Fibroblast of the conjunctiva (primary cell): ENCODE measurements around the gene NUDT3.
"Not testable (repeated sequence)": the region's sequence is repeated elsewhere in the genome, so short reads cannot be mapped to it uniquely, and the experiment has no call there.

Source experiments
- DNase-seq: peaks from one replicate; pipeline ENCODE4 v3.0.0-alpha.2; 2010; ENCODE audit warnings: low read depth

The NUDT3 gene

DNA sequence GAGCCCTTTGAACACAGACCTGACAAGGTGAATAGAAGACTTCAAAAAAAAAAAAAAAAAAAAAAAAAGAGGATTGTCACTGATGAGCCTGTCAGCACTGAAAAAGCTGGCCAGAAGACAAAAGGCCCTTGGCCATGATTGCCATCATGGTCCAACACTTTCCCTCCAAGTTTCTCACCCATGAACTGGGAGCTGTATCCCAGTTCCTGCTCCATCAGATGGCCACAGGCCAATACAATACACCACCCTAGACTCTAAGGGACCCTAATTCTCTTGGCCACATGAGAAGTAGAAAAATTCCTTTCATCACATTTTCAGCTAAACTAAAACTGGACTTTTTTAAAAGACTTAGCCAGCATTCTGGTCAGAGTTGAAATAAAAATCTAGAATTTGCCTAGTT, 50.2 kb downstream of the NUDT3 start:
- no peak for DNase-seq

DNA sequence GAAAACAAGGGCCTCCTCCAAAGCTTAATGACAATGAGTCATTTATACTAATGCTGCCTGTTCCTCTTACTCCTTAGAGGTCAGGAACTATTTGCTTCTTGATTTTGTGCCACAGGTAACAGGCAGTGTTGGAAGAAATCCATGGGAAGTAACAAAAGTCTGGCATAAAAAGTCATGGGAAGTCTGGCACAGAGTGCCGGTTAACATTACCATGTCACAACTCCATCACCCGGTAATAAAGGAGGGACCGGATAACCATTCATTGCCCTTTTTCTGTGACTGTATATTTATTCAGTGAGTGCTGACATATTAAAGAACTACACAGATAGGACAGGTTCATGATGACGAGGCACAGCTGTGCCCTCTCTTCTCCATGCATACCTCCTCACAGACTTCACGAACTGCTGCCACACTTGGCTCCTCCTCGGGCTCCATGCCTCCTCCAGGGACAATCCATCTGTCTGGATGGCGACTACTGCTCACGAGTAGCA, 50.9 kb downstream of the NUDT3 start:
- no peak for DNase-seq

DNA sequence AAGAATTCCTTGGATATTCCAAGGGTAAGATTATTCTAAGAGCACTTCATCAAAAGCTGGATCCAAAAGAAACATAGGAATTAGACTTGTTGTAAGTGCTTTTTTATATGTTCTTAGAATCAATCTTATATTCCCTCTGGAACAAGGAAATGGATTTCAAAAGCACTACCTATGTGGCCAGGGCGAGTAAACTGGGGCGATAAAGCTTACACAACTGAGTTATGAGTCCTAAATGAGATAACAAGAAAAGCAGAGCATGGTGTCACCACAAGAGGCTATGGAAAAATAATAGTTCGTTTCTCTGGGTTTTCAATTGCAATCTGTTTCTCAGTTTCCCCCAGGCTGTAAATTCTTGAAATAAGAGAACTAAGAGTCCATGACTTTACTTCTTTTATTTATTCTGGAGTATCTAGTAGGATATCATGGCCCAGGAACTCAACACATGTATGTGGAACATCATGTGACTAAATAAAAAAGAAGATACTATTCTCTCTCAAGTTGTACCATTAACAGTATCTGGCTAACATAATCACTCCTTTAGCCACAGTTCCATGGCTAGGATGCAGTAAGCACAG, 51.5 kb downstream of the NUDT3 start:
- no peak for DNase-seq

DNA sequence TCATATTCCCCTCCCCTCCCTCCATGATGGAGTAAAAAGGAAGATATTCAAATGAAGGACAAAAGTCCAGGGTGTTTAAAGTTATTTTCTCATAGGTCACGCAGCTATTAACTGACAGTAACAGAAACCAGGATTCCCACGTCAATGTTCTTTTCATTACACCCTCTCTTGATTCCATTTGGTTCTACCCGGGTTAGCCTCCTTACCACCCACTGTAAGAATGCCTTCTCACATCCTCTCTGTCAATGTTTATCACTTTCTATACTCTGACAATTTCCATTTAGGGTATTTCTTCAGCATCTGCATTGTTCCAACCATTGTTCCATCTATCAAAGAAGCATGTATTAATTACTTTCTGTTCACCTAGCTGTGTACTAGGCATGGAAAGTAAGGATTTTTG, 52.1 kb downstream of the NUDT3 start:
- no peak for DNase-seq

DNA sequence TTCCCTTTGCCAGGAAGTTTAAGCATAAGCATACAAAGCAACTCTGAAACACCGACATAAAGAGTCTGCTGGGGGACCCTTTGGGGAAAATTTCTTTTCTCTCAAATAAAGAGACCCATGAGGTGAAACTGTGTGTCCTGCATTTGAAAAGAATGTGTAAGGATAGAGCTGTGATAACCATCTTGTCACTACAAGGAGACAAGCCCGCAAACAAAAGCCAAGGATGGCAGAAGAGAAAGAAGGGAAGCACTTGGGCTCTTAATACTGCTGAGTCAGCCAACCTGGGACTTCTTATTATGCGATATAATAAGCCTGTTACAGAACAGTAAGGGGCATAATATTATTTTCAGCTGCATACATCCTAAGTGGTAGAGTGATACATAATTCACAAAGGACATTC, 52.5 kb downstream of the NUDT3 start:
- no peak for DNase-seq

DNA sequence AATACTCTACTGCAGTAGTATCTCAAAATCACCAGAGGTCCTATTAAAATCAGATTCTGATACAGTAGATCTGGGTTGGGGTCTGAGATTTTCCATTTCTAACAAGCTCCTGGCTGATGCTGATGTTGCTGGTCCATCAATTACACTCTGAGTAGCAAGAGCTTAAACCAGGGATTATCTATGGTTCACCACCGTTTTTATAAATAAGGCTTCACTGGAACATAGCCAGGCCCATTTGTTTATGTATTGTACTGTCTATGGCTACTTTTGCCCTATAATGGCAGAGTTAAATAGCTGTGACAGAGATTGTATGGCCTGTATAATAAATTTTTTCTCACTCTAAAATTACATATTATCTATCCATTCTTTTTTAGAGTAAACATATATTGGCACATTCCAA, 53.0 kb downstream of the NUDT3 start:
- no peak for DNase-seq

DNA sequence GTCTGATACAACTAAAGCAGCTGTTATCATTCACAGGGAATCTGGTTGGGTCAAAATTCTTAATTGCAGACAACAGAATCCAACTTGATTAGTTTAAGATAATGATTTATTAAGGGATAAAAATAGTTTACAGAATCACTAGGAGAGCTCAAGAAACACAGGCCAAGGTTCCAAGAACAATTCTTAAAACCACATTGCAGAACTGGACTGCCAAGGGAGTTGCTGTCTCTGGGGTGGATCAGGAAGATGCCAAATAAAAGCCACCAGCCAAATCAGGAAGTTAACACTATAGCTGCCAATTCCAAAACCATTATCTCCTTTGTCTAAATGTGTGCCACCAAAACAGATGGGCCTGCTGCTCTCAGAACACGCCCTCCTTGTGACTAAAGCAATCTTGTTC, 53.7 kb downstream of the NUDT3 start:
- no peak for DNase-seq

DNA sequence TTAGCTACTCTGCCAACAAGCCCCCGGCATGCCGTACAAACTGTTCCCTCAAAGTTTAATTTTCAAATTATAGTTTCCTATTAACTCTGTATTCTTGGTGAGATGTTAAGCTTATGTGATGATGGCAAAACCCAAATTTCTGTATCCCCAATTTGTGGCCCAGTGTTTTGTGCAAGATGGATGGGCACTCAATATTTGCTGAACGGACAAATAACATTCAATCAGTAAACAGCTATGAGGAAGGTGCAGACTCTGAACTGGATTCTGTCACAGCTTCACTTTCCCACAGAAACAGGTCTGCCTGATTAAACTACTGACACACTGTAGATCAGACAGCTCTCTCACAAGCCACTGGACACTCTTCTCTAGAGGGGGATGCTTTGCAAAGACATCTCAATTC, 54.1 kb downstream of the NUDT3 start:
- no peak for DNase-seq

DNA sequence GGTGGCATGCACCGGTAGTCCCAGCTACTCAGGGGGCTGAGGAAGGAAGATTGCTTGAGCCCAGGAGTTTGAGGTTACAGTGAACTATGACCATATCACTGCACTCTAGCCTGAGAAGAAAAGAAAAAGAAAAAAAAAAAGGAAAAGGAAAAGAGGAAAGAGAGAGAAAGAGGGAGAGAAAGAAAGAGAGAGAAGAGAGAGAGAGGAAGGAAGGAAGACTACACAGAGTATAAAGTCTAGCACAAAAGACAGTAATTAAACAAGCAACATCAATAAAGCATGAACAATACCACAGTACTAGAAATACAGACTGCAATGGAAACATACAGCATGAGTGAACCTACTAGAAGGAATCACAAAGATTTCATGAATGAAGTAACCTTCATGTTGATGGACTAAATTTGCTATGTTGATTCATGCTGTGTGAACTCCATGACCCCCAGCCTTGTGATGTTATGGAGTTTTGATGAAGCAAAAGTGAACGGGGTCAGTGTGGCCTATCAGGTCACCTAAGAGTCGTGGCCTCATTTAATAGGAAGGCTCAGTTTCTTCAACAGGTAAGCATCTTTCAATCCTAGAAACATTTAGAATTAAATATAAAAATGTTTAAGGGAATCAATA, 57.6 kb downstream of the NUDT3 start:
- no peak for DNase-seq

DNA sequence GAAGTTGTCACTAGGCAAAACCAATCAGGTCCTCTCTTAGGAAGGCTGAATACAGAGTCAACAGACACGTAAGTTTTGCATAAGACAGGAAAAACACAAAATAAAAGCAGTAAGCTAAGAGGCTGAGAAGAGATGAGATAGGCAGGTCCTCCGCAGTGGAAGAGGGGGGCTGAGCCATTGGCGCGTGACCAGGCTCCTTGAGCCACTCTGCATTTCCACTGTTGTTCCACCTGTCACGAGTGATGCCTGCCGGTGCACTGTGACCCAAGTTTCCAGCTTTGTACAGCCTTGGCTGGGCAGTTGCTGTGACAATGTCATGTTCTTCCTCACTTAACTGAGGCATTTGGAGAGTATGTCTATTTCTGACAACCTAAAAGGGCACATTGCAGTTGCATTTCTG, 58.6 kb downstream of the NUDT3 start:
- no peak for DNase-seq

DNA sequence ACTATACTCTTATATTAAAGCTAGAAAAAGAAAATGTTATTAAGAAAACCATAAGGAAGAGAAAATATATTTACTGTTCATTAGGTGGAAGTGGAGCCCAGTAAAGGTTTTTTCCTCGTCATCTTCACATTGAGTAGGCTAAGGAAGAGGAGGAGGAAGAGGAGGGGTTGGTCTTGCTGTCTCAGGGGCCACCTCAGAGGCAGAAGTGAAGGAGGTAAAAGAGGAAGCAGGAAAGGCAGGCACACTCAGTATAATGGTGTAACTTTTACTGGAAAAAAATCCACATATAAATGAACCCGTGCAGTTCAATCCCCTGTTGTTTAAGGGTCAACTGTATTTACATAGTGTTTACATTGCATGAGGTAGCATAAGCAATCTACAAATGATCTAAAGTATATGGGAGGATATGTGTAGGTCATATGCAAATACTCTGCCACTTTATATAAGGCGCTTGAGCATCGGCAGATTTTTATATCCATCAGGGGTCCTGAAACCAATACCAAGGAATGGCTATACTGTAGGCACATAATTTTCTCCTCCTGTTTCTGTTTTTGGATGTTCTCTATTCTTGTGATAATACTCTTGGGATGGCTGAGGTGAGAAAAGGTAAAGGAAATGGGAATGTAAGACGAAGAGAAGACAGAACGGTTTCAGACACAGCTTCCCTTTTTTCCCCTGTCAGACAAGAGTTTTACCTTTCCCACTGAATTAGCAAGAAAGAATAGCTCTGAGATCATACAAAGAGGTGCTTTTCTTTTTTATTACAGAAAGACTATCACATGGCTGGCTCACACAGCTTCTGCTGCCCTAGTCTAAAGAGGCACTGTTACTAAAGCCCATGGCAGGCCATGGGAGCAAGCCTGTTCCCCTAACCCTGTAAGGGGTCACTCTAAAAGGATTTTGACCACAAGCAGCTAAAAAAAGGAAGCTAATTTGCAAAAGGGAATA, 59.9 kb downstream of the NUDT3 start:
- DNase-seq, result no peak

DNA sequence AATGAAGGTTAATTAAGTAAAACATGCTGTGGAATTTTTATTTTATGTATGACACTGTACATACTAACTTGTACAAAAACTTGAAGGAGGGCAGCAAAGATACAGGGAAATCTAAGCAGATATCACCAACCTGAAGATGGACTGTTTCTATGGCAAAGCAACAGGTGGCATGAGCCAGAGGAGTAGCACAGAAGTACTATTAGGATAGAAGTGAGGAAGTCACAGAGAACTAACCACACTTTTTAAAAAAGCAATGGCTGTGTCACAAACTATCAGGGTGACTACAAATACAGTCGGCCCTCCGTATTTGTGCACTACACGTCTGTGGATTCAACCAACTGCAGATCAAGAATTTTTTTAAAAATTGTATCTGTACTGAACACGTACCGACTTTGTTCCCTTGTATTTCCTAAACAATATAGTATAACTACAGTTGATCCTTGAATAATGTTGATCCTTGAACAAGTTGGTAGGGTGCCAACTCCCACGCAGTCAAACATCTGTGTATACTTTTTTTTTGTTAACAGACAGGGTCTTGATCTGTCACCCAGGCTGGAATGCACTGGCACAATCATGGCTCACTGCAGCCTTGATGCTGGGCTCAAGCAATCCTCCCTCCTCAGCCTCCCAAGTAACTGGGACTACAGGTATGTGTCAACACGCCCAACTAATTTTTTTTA, 61.0 kb downstream of the NUDT3 start:
- DNase-seq, result no peak

DNA sequence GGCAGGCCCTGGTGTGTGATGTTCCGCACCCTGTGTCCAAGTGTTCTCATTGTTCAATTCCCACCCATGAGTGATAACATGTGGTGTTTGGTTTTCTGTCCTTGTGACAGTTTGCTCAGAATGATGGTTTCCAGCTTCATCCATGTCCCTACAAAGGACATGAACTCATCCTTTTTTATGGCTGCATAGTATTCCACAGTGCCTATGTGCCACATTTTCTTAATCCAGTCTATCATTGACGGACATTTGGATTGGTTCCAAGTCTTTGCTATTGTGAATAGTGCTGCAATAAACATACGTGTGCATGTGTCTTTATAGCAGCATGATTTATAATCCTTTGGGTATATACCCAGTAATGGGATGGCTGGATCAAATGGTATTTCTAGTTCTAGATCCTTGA, 62.7 kb downstream of the NUDT3 start:
- DNase-seq, result not testable (repeated sequence)

DNA sequence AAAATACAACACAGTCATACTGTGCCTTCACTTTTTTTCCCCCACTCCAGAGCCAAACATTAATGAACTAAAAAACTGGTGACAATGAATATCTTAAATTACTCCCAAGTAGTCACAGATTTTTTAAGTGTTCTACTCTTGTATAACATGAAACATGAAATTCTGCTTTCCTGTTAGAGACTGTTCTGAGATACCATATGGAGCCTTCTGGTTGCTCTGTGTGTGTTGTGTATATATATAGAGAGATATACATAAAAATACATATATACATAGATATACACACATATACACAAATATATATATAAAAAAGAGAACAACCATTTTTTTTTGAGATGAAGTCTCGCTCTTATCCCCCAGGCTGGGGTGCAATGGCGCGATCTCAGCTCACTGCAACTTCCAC, 63.5 kb downstream of the NUDT3 start:
- DNase-seq, result no peak

DNA sequence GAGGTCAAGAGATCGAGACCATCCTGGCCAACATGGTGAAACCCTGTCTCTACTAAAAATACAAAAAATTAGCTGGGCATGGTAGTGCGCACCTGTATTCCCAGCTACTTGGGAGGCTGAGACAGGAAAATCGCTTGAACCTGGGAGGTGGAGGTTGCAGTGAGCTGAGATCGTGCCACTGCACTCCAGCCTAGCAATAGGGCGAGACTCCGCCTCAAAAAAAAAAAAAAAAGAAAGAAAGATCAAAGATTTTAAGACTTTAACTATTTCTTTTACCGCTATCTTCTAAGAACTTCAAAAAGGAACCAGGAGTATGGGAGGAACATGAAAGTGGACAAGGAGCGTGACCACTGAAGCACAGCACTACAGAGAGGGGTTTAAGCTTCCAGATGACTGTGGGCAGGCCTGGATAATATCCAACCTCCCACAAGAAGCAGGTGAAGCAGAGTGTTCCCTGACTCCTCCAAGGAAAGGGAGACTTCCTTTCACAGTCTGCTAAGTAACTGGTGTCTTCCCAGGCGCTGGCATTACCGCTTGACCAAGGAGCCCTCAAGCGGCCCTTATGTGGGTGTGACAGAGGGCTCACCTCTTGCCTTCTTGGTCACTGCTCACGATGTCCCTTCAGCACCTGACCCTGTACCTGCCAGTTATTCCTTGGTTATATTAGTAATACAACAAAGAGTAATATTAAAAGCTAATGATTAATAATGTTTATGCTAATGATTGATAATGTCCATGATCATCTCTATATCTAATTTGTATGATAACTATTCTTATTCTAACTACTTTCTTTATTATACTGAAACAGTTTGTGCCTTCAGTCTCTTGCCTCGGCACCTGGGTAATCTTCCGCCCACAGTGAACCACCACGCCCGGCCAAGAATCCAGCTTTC, 64.9 kb downstream of the NUDT3 start:
- DNase-seq, result not testable (repeated sequence)

DNA sequence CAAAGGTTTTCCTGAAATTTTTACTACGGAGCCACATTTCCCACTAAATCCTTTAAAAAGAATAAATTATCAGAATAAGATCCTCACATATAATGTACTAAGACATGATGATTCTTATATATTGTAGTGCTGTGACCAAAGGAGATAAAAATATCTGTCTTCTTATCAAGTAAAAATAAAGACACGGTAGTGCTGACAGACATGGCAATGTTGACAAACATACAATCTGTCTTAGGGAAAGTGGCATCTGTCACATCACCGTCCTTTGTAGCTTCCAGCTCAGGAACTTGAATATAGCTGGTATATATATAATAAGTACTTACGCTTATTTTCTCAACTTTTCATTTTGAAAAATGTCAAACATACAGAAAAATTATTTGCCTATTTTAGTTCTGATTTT, 66.8 kb downstream of the NUDT3 start:
- DNase-seq, result no peak

DNA sequence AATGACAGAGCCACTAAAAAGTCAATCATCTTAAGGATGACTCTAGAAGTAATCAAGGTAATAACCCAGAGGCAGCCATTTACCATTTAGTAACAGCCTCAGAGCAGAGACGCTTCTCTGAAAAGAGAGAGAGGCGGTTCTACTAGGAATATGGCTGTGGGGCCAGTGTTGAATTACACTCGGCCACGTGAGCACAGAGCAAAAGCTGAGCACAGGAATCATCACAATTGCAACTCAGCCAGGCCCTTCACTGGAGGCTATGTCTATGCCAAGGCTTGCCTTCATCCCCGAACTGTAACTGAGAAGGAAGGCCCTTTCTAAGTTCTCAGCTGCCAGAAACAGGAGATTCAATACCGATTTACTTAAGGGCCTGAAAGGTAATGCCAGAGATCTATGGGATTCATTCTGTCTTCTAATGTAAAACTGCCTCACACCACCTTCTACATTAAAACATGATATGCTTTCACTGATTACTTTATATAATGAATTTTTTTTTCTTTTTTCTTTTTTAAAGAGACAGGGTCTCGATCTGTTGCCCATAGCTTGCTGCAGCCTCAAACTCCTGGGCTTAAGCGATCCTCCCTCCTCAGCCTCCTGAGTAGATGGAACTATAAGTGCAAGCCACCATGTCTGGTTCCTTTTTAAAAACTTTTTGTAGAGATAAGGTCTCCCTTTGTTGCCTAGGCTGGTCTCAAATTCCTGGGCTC, 67.6 kb downstream of the NUDT3 start:
- peak; percentile 56 for DNase-seq

DNA sequence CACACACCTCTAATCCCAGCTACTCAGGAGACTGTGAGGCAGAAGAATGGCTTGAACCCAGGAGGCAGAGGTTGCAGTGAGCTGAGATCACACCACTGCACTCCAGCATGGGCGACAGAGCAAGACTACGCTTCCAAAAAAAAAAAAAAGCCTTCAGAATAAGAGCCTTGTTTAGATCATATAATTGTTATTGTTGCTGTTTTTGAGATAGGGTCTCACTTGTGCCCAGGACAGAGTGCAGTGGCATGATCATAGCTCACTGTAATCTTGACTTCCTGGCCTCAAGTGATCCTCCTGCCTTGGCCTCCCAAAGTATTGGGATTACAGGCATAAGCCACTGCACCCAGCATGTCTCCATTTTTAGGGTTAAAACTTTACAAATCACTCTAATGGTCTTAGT, 68.2 kb downstream of the NUDT3 start:
- DNase-seq, result not testable (repeated sequence)

DNA sequence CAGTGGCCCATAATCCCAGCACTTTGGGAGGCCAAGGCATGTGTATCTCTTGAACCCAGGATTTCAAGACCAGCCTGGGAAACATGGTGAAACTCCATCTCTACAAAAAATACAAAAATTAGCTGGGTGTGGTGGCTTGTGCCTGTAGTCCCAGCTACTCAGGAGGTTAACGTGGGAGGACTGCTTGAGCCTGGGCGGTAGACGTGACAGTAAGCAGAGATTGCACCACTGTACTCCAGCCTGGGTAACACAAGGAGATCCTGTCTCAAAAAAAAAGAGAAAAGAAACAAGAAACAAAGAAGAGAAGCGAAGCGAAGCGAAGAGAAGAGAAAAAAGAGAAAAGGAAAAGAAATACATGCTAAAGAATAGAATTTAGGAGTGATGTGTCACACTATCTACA, 69.2 kb downstream of the NUDT3 start:
- DNase-seq, result no peak

DNA sequence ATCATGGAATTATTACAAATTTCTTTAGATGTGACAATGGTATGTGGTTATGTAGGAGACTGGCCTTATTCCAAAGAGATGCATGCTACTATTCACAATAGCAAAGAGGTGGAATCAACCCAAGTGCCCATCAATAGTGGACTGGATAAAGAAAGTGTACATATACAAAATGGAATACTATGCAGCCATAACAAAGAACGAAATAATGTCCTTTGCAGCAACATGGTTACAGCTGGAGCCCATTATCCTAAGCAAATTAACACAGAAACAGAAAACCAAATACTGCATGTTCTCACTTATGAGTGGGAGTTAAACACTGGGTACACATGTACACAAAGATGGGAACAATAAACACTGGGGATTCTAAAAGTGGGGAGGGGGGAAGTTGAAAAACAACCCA, 69.7 kb downstream of the NUDT3 start:
- DNase-seq, result no peak

DNA sequence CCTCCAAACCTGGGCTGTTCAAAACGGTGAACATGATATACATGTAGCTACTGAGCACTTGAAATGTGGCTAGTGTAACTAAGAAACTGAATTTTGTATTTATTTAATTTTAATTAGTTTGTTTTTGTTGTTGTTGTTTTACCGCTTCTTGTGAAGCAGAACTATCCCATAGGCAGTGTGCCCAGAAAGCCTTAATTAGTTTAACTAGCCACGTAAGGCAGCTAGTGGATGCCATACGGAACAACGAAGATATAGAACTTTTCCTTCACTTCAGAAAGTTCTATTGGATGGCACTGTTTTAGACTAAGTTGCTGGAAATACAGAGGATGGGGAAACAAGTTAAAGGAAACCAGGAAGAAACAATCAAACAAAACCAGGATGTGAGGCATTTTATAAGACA, 70.6 kb downstream of the NUDT3 start:
- DNase-seq, result no peak
